ENCODE measurements around the gene WNK4.
A peak's percentile ranks its signal among the peaks of the same experiment; 100 is the strongest.
"Not testable (repeated sequence)": the region's sequence is repeated elsewhere in the genome, so short reads cannot be mapped to it uniquely, and the experiment has no call there.

The WNK4 gene

GRCh38 chr17:42779936-42780850 is at the start of gene WNK4:
WNK4 (plus strand) TSS chr17:42780610; CDS start chr17:42780699, 89 bp downstream.
- DNase-seq (ENCODE audit: extremely low read depth in 1 of 2, low read depth in 1 of 2): no peak

GRCh38 chr17:42740699-42741098 is 39.7 kb upstream of the WNK4 start:
- no peak for DNase-seq (ENCODE audit: extremely low read depth in 1 of 2, low read depth in 1 of 2)

- not testable (repeated sequence) for DNase-seq (ENCODE audit: extremely low read depth in 1 of 2, low read depth in 1 of 2)
These were observed 37.5 kb upstream of the WNK4 start for GRCh38 chr17:42742916-42743315.

DNA sequence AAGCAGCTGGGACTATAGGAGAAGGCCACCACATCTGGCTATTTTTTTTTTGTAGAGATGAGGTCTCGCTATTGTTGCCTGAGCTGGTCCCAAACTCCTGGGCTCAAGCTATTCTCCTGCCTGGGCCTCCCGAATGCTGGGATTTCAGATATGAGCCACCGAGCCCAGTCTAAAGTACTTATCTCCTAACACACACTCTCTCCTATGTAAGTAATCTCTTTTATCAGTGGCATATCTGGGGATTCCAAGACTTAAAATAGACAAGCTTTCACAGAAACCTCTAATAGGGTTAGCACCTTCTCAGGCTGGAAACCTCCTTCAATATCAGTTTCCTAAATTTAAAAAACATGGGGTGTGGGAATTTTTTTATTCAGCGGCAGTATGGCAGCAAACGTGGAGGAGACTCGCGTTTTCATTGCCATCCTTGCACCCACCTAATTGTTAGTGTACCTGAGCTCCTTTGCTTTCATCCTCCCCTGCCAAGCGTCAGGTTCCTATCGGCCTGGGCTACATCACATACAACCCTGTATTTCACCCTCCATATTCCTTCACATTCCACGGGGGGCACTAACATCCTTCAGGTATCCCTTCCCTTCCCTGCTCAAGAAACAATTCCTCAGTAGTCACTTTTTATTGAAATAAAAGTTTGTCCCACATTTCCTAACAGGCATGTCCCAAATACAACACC is 36.7 kb upstream of the WNK4 start:
- DNase-seq (ENCODE audit: extremely low read depth in 1 of 2, low read depth in 1 of 2): no peak

- DNase-seq (ENCODE audit: extremely low read depth in 1 of 2, low read depth in 1 of 2): peak; percentile 29 to 37
These were observed 36.1 kb upstream of the WNK4 start for GRCh38 chr17:42744283-42744805.

- peak; percentile 67 to 87 for DNase-seq (ENCODE audit: extremely low read depth in 1 of 2, low read depth in 1 of 2)
These were observed 35.4 kb upstream of the WNK4 start, which contains the start of gene EZH1 for GRCh38 chr17:42744806-42745617. EZH1 (minus strand) TSS chr17:42745040; CDS start chr17:42728941, 16,099 bp downstream.

DNA sequence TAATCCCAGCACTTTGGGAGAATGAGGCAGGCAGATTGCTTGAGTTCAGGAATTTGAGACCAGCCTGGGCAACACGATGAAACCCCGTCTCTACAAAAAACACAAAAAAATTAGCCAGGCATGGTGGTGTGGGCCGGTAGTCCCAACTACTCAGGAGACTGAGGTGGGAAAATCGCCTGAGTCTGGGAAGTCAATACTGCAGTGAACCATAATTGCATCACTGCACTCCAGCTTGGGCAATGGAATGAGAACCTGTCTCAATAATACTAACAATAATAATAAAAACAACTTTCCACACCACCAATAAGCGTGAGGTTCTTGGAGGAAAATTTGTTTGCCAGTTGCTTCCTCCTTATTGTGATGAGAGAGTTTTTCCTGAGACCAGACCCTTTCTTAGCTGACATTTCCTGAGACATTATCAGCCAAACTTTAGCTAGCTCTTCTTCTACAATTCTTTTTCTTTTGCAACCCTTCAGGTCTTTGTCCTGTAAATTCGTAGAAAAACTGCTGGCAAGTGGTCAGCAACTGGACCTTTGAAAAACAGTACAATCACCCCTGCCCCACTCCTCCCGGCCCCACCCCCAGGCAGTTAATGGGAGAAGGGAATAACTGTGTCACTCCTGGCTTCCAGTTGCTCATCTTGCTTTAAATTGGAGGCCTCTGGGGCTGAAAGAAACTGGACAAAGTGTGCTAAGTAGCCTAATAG is 32.1 kb upstream of the WNK4 start:
- no peak for DNase-seq (ENCODE audit: extremely low read depth in 1 of 2, low read depth in 1 of 2)

GRCh38 chr17:42748908-42749798 is 31.3 kb upstream of the WNK4 start:
- DNase-seq (ENCODE audit: extremely low read depth in 1 of 2, low read depth in 1 of 2): no peak

DNA sequence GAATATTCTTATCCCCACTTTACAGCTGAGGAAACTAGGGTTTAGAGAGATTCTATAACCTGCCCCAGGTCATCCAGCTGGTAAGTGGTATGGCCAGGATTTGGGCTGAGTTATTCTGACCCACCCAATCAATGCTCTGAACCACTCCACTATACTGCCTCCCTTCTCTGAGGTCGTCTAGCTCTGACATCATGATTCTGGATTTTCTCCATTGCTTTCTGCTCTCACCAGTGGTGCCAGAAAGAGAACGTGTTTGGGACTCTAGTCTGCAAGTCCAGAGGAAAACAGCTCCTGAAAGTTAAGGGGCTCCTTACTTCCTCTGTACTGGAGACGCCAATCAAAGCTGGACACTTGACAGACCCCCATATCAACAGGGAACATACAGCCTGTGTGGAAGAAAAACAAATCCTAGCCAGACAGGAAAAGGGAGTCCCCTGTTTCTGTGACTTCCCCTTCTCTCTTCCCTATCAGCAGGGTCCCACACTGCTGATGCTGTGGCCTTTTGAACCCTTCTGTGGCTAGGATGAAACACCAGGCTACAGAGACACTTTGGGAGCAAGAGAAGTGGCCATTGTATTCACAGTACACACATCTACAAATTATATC is 29.6 kb upstream of the WNK4 start:
- no peak for DNase-seq (ENCODE audit: extremely low read depth in 1 of 2, low read depth in 1 of 2)

GRCh38 chr17:42751628-42752027 is 28.8 kb upstream of the WNK4 start:
- no peak for DNase-seq (ENCODE audit: extremely low read depth in 1 of 2, low read depth in 1 of 2)

- no peak for DNase-seq (ENCODE audit: extremely low read depth in 1 of 2, low read depth in 1 of 2)
These were observed 25.6 kb upstream of the WNK4 start for GRCh38 chr17:42754782-42755181.

DNA sequence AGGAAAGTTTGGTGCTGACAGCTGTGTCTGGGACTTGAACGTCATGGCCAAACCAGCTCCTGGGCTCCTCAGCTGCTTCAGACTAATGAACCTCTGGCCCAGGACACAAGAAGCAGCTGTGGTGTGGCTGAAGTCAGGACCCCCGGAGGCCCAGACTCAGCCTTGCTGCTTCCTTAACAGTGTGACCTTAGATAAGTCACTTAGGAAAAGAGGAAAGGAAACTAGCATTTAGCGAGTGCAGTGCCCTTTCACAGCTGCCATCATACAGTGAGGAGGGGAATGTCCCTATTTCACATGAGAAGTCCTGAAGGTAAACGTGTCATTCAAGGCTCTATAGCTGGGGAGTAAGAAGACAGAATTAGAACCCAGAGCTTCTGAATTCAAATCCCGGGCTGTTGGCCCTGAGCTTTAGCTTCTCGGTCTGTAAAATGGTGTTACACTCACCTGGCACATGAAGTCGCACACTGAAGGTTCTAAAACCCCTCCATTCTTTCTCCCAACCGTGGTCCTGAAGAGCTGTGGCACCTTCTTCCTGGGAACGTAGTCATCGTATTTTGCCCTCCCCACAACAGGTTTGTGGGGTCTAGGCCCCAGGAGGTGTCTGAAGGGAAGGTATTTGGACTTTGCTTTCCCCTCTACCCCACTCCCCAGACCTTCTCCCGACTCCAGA is 20.3 kb upstream of the WNK4 start:
- DNase-seq (ENCODE audit: extremely low read depth in 1 of 2, low read depth in 1 of 2): no peak

DNA sequence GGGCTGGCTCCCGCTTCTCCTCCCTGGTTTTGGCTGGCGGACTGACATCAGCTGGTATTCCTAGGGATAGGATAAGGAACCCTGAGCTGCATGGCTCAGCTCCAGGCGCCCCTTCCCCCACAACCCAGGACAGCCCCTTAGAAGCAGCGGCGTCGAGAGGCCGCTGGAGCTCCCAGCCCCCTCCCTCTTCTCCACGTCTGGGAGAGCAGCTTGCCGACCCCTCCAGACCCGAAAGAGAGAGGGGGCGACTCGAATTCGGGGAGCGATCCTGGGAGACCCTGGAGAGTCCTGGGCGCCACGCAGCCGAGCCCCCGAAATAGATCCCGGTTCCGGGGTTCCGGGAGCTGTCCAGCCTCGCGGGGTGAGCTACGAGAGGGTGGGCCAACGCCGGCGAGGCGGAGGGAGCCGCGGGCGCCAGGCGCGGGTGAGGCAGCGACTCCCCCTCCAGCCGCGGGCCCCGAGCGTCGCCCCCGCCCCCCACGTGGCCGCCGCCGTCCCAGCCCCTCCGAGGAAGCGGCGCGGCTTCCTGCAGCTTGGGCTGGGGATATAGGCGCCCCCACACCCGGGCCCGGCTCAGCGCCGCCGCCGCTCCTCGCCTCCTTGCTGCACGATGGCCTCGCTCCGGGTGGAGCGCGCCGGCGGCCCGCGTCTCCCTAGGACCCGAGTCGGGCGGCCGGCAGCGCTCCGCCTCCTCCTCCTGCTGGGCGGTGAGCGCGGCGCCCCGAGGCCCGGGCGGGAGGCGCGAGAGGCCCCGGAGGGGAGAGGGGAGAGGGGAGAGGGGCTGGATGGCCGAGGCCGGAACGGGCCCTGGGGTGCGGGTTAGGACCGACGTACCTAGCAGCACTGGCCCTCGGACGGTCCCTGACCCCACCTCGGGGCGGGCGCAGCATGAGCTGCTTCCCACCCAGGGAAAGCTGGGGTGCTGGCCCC is 19.5 kb upstream of the WNK4 start, which contains the start of gene RAMP2:
Gene RAMP2 (plus strand): TSS at position 576 of the 930 bp plus-strand sequence. CDS start 35 bp downstream, at position 611.
- DNase-seq (ENCODE audit: extremely low read depth in 1 of 2, low read depth in 1 of 2): no peak

- DNase-seq (ENCODE audit: extremely low read depth in 1 of 2, low read depth in 1 of 2): no peak
These were observed 18.8 kb upstream of the WNK4 start for GRCh38 chr17:42761638-42762037.

- no peak for DNase-seq (ENCODE audit: extremely low read depth in 1 of 2, low read depth in 1 of 2)
These were observed 14.3 kb upstream of the WNK4 start for GRCh38 chr17:42766124-42766523.

- DNase-seq (ENCODE audit: extremely low read depth in 1 of 2, low read depth in 1 of 2): no peak
These were observed 12.9 kb upstream of the WNK4 start for GRCh38 chr17:42767512-42767911.

GRCh38 chr17:42768006-42768405 is 12.4 kb upstream of the WNK4 start:
- not testable (repeated sequence) for DNase-seq (ENCODE audit: extremely low read depth in 1 of 2, low read depth in 1 of 2)

Data from activated CD8-positive, alpha-beta memory T cell treated with anti-CD3 and anti-CD28 coated beads for 1 hour (primary cell).